HG03108 (cell line): ENCODE results near the gene CCM2.

Source experiments
- ATAC-seq: cut with Tn5 transposase; IDR thresholded peaks from one replicate; pipeline ENCODE4 v1.9.1; 2021; ENCODE audit warnings: moderate library complexity; ENCODE audit not compliant: unreplicated experiment

CCM2 gene

DNA sequence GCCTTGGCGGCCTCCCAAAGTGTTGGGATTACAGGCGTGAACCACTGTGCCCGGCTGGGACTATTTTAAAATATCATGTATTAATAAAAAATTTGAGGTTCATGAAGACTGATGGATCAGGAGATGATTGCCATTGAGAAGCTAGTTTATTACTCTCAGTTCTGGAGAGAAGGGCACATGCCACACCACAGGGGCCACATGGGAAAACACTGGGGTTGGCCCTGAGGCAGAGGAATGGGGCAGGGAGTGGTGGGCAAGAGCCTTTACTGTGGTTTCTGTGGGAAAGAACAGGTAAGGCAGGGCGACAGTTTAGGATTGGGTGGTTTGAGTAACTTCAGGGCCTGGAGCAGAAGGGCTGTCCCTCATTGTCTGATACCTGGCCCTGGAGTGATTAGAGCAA is 118.3 kb downstream of the CCM2 start:
- no peak for ATAC-seq

DNA sequence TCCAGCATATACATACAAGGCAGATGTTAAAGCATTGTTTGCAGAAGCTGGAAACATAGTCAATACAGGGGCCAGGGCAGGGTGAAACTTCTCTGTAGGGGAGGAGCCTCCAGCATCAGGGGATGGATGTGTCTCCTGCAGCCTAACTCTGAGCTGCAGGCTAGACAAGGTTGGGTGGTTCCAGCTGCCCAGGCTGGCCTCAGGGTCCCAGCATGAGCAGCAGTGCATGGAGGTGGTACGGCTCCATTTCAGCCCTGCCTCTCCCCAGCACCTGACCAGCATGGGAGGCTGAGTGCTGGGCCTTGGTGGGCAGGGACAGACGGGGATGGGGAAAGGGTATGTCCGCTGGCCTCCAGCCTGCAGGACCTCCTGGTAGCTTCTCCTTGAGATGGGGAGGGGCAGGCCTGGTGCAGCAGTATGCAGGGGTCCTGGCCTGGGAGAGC is 118.9 kb downstream of the CCM2 start:
- ATAC-seq: no peak

DNA sequence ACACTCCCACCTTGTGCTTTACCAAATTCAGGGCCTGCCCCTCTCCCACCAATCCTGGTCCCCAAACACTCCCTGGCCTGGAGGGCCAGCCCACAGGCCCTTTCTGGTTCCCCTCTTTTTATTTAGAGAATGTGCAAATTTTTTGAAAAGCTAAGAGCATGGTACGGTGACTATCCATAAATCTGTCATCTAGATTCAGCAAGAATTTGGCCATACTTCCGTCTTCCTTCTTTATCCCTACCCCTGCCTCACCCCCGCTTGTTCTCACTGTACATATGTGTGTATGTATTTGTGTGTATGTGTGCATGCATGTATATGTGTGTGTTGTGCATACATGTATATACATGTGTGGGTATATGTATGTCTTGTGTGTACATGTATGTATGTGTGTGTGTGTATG is 119.5 kb downstream of the CCM2 start:
- ATAC-seq: no peak

- ATAC-seq: no peak
These were observed 123.2 kb downstream of the CCM2 start for GRCh38 chr7:45122975-45123860.

GRCh38 chr7:45123913-45124710 is 124.1 kb downstream of the CCM2 start:
- no peak for ATAC-seq

GRCh38 chr7:45125193-45125904 is 125.3 kb downstream of the CCM2 start:
- ATAC-seq: no peak
